HepG2 (cell line): Measurements from ENCODE around the gene PDSS2. TPM values are rescaled to one million over a fixed set of nuclear protein-coding genes. Genes with fewer than 3 reads are reported as not detected.

Experiments used
- ATF4 ChIP-seq, 2 experiments: fragments of 450-650 bp in 1 of 2; sonication (generic) in 1 of 2; formaldehyde crosslinking; IDR thresholded peaks; 2 replicates each; pipeline versions ENCODE4 v1.5.0 to v1.8.0; 2020 to 2022; ENCODE audit warnings: mild to moderate bottlenecking in 1 of 2, missing genetic modification reagents in 1 of 2
- CERS6 ChIP-seq: sonication (generic); formaldehyde crosslinking; IDR thresholded peaks from 2 replicates; pipeline ENCODE4 v1.5.0; 2020; ENCODE audit warnings: missing genetic modification reagents
- FOXA1 ChIP-seq, 2 experiments: fragments of 450-650 bp in 1 of 2; sonication (generic) in 1 of 2; formaldehyde crosslinking in 1 of 2; IDR thresholded peaks; 2 replicates each; pipeline versions ENCODE4 v1.4.0 to v1.6.1; 2016 to 2020; ENCODE audit warnings: missing genetic modification reagents in 1 of 2
- GRHL1 ChIP-seq: sonication (generic); formaldehyde crosslinking; conservative IDR thresholded peaks from 2 replicates; pipeline ENCODE4 v1.8.0; 2022; ENCODE audit warnings: missing genetic modification reagents
- IKZF1 ChIP-seq: fragments of 450-650 bp; IDR thresholded peaks from 2 replicates; pipeline ENCODE4 v1.7.1; 2016
- RFX3 ChIP-seq: IDR thresholded peaks from 2 replicates; pipeline ENCODE4 v1.6.1; 2016; ENCODE audit warnings: missing biosample characterization, missing genetic modification reagents
- RFX5 ChIP-seq: IDR thresholded peaks from 2 replicates; pipeline ENCODE4 v1.6.1; 2011; ENCODE audit warnings: low read depth, low read length, improper control_type of control experiment
- RFXAP ChIP-seq: sonication (generic); formaldehyde crosslinking; IDR thresholded peaks from 2 replicates; pipeline ENCODE4 v1.4.0; 2020; ENCODE audit warnings: missing genetic modification reagents, borderline replicate concordance
- SKIL ChIP-seq: sonication (generic); formaldehyde crosslinking; IDR thresholded peaks from 2 replicates; pipeline ENCODE4 v1.8.0; 2022; ENCODE audit warnings: missing genetic modification reagents, mild to moderate bottlenecking, moderate library complexity, borderline replicate concordance
- SNAI1 ChIP-seq: sonication (generic); formaldehyde crosslinking; IDR thresholded peaks from 2 replicates; pipeline ENCODE4 v1.5.0; 2020; ENCODE audit warnings: mild to moderate bottlenecking, missing genetic modification reagents, borderline replicate concordance
- ZBTB4 ChIP-seq: sonication (generic); formaldehyde crosslinking; IDR thresholded peaks from 2 replicates; pipeline ENCODE4 v1.4.0; 2020; ENCODE audit warnings: missing genetic modification reagents, mild to moderate bottlenecking, borderline replicate concordance
- ZNF143 ChIP-seq: sonication (generic); formaldehyde crosslinking; IDR thresholded peaks from 2 replicates; pipeline ENCODE4 v1.4.0; 2020; ENCODE audit warnings: missing genetic modification reagents
- ZNF343 ChIP-seq: sonication (generic); formaldehyde crosslinking; IDR thresholded peaks from 2 replicates; pipeline ENCODE4 v1.4.0; 2020; ENCODE audit warnings: mild to moderate bottlenecking, missing genetic modification reagents
- ZNF512 ChIP-seq: sonication (generic); formaldehyde crosslinking; IDR thresholded peaks from 2 replicates; pipeline ENCODE4 v1.4.0; 2020; ENCODE audit warnings: mild to moderate bottlenecking, missing genetic modification reagents
- ZNF513 ChIP-seq: sonication (generic); formaldehyde crosslinking; conservative IDR thresholded peaks from 2 replicates; pipeline ENCODE4 v1.5.0; 2020; ENCODE audit warnings: missing genetic modification reagents
- ZSCAN22 ChIP-seq: sonication (generic); formaldehyde crosslinking; IDR thresholded peaks from 2 replicates; pipeline ENCODE4 v1.4.0; 2020; ENCODE audit warnings: mild to moderate bottlenecking, missing genetic modification reagents
- polyA plus RNA-seq, 8 experiments: library from polyadenylated mRNA; depleted of rRNA in 3 of 8; stranded (reverse) in 7 of 8; unstranded in 1 of 8; fragments of >200 nt; fragmentation: Illumina TruSeq in 4 of 8; extraction: Trizol in 4 of 8; gene quantifications; 2 replicates each; pipeline versions ENCODE4 v1.2.1 to v1.2.3, GENCODE V29; 2011 to 2016; ENCODE audit warnings: low read depth in 4 of 8, missing spikeins in 1 of 8, mixed read lengths in 1 of 8; ENCODE audit not compliant: insufficient read depth in 1 of 8
- total RNA-seq, 5 experiments: library from RNA; depleted of rRNA; stranded (reverse); fragments of >200 nt; fragmentation: Illumina TruSeq; extraction: Trizol; gene quantifications; 2 replicates each; pipeline ENCODE4 v1.2.3, GENCODE V29; 2016; ENCODE audit warnings: low read depth in 1 of 5

PDSS2 gene
- total and polyA plus RNA-seq, 2 of the 13 experiments (the other 11 are each of a cell fraction or from before 2014, with no cell fraction given) = 16.2 to 17.0 TPM

GRCh38 chr6:107115695-107116327 is 343.6 kb downstream of the PDSS2 start (continued):
- TF ChIP-seq CERS6 (CRISPR knock-in tag) (no peak), ATF4 (CRISPR knock-in tag; IDR thresholded peaks at IDR 0.05) (no peak), IKZF1 (no peak), ZBTB4 (CRISPR knock-in tag) (no peak), ZNF513 (CRISPR knock-in tag) (no peak), ZNF343 (no peak), RFX5 (no peak), GRHL1 (CRISPR knock-in tag) (no peak), RFX3 (CRISPR knock-in tag) (no peak), RFXAP (CRISPR knock-in tag) (no peak), ZSCAN22 (CRISPR knock-in tag) (no peak), SKIL (CRISPR knock-in tag) (no peak), FOXA1 (IDR thresholded peaks at IDR 0.05) (no peak), FOXA1 (CRISPR knock-in tag; IDR thresholded peaks at IDR 0.05) (no peak), SNAI1 (no peak), ZNF143 (CRISPR knock-in tag) (no peak), ZNF512 (CRISPR knock-in tag) (no peak)
